ENCODE measurements around the gene TNK2.
"Not testable (repeated sequence)": the region's sequence is repeated elsewhere in the genome, so short reads cannot be mapped to it uniquely, and the experiment has no call there.

Gene TNK2

DNA sequence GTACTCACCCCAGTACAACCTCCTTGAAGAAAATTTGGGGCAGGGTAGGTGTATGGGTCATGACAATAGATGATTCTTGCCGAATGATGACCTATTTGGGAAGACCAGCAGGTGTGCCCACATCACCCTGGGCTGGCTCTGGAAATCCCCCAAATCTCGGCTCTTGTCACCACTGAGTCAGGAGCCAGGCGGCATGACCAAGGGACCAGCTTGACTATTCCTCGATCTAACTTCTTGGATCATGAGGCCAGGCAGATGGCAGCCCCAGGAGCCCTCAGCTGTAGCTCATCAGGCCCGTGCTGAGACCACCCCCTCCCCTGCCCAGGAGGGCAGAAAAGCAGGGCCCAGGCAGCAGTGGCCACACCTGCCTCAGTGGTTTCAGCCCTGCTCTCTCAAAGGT lies 87.5 kb downstream of the TNK2 start:
- no peak for DNase-seq (ENCODE audit: low read depth)

DNA sequence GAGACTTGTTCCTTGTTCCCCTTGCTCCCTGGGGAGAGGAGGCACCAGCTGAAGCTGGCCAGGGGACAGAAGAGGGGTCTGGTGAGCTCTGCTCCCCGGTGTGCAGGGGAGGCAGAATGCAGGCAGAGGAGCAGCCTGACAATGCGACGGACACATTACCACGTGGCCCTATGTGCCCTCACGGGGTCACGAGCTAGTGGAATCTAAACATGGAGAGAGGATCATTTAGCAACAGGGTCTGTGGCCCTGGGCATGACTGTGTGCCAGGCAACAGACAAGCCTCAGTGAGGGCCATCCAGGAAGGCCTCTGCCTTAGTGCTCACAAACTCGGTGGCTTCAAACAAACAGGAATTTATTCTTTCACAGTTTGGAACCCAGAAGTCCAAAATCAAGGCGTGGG lies 88.2 kb downstream of the TNK2 start:
- DNase-seq (ENCODE audit: low read depth): no peak

DNA sequence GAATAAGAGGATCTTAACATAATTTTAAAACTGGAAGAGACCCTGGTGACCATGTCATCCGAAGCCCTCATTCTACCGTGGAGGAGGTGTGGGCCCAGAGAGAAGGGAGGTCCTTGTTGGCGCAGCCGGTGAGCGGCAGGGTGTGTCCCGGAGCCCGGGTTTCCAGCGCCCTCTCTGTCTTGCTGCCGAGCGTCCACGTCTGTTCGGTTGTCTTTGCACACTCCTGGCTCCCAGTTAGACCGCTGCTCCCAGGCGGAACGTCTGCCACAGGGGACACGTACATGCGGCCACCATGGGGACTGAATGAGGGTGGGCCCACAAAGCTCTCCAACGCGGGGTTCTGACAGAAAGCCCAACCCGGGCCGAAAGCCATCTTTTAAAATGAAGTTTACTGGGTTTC lies 90.0 kb downstream of the TNK2 start:
- no peak for DNase-seq (ENCODE audit: low read depth)

DNA sequence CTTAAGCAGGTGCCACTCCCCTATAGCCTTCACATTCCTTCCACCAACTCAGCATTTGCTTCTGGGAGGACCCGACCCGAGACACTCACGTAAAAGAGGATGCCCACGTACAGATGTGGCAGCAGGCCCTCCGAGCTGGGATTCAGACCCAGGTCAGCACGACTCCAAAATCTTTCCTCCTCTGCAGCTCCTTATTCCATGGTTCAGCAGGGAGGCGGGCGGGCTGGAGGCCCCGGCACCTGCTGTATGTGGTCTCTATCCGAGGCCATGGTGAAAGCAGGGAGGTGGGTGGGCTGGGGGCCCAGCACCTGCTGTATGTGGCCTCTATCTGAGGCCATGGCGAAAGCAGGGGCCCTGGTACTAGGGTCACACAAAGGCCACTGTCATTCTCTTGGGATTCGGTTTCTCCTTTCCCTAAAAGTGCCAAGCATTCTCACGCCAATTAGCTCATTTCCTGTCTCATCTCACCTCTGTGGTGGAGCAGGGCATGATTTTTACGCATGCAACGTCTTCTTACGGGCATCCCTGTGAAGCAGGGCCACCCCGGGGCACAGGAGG lies 90.7 kb downstream of the TNK2 start:
- no peak for DNase-seq (ENCODE audit: low read depth)

DNA sequence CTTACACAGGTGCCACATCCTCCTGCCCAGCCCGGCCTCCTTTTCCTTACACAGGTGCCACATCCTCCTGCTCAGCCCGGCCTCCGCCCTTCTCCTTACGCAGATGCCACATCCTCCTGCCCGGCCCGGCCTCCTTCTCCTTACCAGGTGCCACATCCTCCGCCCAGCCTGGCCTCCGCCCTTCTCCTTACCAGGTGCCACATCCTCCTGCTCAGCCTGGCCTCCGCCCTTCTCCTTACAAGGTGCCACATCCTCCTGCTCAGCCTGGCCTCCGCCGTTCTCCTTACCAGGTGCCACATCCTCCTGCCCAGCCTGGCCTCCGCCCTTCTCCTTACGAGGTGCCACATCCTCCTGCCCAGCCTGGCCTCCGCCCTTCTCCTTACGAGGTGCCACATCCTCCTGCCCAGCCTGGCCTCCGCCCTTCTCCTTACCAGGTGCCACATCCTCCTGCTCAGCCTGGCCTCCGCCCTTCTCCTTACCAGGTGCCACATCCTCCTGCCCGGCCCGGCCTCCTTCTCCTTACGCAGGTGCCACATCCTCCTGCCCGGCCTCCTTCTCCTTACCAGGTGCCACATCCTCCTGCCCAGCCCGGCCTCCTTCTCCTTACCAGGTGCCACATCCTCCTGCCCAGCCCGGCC lies 92.0 kb downstream of the TNK2 start:
- not testable (repeated sequence) for DNase-seq (ENCODE audit: low read depth)

DNA sequence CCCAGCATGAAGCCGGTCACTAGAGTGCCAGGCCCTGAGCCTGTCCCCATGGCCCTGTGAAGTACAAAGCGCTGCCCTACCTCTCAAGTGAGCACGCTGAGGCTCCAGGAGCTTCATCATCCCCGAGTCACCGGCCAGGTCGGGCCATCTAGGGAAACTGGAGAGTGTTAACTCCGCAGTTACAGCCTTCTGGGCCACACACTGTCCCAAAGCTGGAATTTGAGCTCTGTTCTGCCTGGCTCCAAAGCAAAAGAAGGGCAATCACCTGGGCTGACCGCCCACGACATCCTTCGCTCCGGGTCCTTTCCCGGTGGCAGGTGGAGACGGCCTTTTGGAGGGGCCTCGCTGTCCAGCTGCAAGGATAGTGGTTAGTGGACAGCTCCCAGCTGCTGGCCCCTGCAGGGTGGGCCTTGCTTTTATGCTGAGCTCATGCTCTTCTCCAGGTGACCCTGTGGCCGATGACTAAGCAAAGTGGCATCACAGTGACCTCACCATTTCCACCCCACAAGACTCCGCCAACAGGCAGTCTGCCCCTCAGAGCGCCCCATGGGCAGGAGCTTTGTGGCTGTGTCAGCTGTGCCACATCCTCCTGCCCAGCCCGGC lies 93.1 kb downstream of the TNK2 start:
- DNase-seq (ENCODE audit: low read depth): peak; percentile 14

DNA sequence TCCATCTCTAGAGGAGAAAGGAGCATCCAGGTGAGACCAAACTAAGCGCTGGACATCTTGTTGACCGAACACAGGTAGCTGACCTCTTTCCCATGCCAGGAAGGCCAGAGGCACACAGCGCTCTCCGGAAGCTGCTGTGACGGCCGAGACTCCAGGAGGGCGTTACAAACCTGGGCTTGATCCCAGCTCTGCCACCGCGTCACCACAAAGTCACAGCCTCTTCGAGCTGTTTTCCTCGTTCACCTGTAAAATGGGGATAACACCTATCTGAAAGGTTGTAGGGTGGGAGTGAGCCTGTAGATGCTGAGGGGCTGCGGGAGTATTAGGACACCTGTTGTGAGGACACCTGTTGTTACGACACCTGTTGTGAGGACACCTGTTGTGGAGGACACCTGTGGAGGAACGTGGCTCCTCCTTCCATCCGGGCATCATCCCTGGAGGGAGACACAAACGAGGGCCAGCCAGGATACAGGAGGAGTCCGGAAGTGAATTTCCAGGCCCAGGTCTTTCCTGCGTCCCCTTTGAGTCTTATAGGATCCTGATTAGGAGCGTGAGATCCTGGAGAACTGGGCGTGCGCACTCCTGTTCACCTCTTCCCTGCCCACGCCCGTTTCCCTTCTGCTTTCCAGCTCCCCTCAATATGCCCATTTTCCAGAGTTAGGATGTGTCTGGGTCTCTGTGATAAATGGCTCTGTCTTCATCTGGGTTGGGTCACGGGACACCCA lies 94.3 kb downstream of the TNK2 start:
- no peak for DNase-seq (ENCODE audit: low read depth)

Measured in non-pigmented ciliary epithelial cell (primary cell).